ENCODE data around the gene COG5. TPM values are rescaled to one million over a fixed set of nuclear protein-coding genes. Genes with fewer than 3 reads are reported as not detected.

COG5 gene
- total and polyA plus RNA-seq, 9 of the 15 experiments (the other 6 are each of a cell fraction or from before 2014, with no cell fraction given): 15.3 to 75.1 (median 56.4) TPM

- no peak for TF ChIP-seq ZNF395 (CRISPR knock-in tag; IDR thresholded peaks at IDR 0.05)
- TF ChIP-seq, protein P1, sequence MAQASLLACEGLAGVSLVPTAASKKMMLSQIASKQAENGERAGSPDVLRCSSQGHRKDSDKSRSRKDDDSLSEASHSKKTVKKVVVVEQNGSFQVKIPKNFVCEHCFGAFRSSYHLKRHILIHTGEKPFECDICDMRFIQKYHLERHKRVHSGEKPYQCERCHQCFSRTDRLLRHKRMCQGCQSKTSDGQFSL (CRISPR knock-in tag; IDR thresholded peaks at IDR 0.05): no peak
- TF ChIP-seq, protein P1 (tag; IDR thresholded peaks at IDR 0.05): no peak
- TF ChIP-seq, protein P2, sequence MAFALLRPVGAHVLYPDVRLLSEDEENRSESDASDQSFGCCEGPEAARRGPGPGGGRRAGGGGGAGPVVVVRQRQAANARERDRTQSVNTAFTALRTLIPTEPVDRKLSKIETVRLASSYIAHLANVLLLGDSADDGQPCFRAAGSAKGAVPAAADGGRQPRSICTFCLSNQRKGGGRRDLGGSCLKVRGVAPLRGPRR (CRISPR knock-in tag; IDR thresholded peaks at IDR 0.05): no peak
- peak; percentile 90 for TF ChIP-seq LEF1 (IDR thresholded peaks at IDR 0.05)
- no peak for TF ChIP-seq ZKSCAN3 (CRISPR knock-in tag; IDR thresholded peaks at IDR 0.05)
- TF ChIP-seq RBM25 (IDR thresholded peaks at IDR 0.05; ENCODE audit: low read depth, low read length, severe bottlenecking): no peak
- TF ChIP-seq PRDM10 (IDR thresholded peaks at IDR 0.05; ENCODE audit: partially characterized antibody): no peak
- no peak for TF ChIP-seq ZNF408 (CRISPR knock-in tag; IDR thresholded peaks at IDR 0.05; ENCODE audit: low read depth)
- no peak for TF ChIP-seq POLR2H (tag; IDR thresholded peaks at IDR 0.05; ENCODE audit: low read depth)
- peak; percentile 79; the same call in 1 of the 2 replicates for TF ChIP-seq JUND (IDR thresholded peaks at IDR 0.05; ENCODE audit: borderline replicate concordance, low read depth, low read length)
- peak; percentile 81; the same call in 2 of the 3 replicates for TF ChIP-seq JUND (tag; IDR thresholded peaks at IDR 0.05; ENCODE audit: borderline replicate concordance, low read depth, low read length)
- peak in 1 of 2 experiments; percentile 31; a peak in 1 of 4 replicates for TF ChIP-seq MLLT1 (IDR thresholded peaks at IDR 0.05)
- no peak for TF ChIP-seq ZFP36 (IDR thresholded peaks at IDR 0.05; ENCODE audit: low read depth, low read length, partially characterized antibody)
- no peak for TF ChIP-seq TOE1 (IDR thresholded peaks at IDR 0.05; ENCODE audit: borderline replicate concordance)
- TF ChIP-seq TOE1 (CRISPR knock-in tag; IDR thresholded peaks at IDR 0.05; ENCODE audit: borderline replicate concordance, low read depth): no peak
- no peak for TF ChIP-seq U2AF2 (optimal IDR thresholded peaks at IDR 0.05; ENCODE audit: low read depth, low read length)
These were observed 243.9 kb downstream of the COG5 start (continued) for GRCh38 chr7:107319724-107320228.
